RWPE2 (cell line): ENCODE measurements around the gene LEMD3.

Source experiments
- ATAC-seq: fragments of 200-7000 bp; cut with Tn5 transposase; 3 replicates; pipeline ENCODE4 v1.9.1; 2021; ENCODE audit warnings: low read depth
- DNase-seq: peaks from one replicate; pipeline ENCODE4 v3.0.0-alpha.2; 2020; ENCODE audit warnings: low spot score
- H3K27ac ChIP-seq: fragments of 450-650 bp; 2 replicates; pipeline ENCODE4 v1.5.1; 2017; ENCODE audit warnings: mild to moderate bottlenecking; ENCODE audit not compliant: poor library complexity, severe bottlenecking
- H3K27me3 ChIP-seq: fragments of 250-450 bp; sonication (Bioruptor Pico); 2 replicates; pipeline ENCODE4 v1.5.1; 2021; ENCODE audit warnings: mild to moderate bottlenecking, moderate library complexity; ENCODE audit not compliant: insufficient read depth, poor library complexity, severe bottlenecking
- H3K36me3 ChIP-seq: fragments of 250-450 bp; sonication (Bioruptor Pico); 2 replicates; pipeline ENCODE4 v1.5.1; 2020; ENCODE audit warnings: low read depth, mild to moderate bottlenecking, moderate library complexity
- H3K4me1 ChIP-seq: fragments of 250-450 bp; sonication (Bioruptor Pico); 2 replicates; pipeline ENCODE4 v1.5.1; 2021; ENCODE audit warnings: mild to moderate bottlenecking, moderate library complexity; ENCODE audit not compliant: insufficient read depth, poor library complexity, severe bottlenecking
- H3K4me3 ChIP-seq: fragments of 250-450 bp; sonication (Bioruptor Pico); 2 replicates; pipeline ENCODE4 v1.5.1; 2021; ENCODE audit warnings: mild to moderate bottlenecking, moderate library complexity; ENCODE audit not compliant: severe bottlenecking
- H3K9me3 ChIP-seq: fragments of 250-450 bp; sonication (Bioruptor Pico); 2 replicates; pipeline ENCODE4 v1.5.1; 2021; ENCODE audit warnings: mild to moderate bottlenecking, moderate library complexity; ENCODE audit not compliant: severe bottlenecking
- TF ChIP-seq, protein P1 (sequence below): fragments of 450-650 bp; IDR thresholded peaks from one replicate; pipeline ENCODE4 v1.5.1; 2017; ENCODE audit warnings: mild to moderate bottlenecking, moderate library complexity; ENCODE audit not compliant: poor library complexity, severe bottlenecking

LEMD3 gene

DNA sequence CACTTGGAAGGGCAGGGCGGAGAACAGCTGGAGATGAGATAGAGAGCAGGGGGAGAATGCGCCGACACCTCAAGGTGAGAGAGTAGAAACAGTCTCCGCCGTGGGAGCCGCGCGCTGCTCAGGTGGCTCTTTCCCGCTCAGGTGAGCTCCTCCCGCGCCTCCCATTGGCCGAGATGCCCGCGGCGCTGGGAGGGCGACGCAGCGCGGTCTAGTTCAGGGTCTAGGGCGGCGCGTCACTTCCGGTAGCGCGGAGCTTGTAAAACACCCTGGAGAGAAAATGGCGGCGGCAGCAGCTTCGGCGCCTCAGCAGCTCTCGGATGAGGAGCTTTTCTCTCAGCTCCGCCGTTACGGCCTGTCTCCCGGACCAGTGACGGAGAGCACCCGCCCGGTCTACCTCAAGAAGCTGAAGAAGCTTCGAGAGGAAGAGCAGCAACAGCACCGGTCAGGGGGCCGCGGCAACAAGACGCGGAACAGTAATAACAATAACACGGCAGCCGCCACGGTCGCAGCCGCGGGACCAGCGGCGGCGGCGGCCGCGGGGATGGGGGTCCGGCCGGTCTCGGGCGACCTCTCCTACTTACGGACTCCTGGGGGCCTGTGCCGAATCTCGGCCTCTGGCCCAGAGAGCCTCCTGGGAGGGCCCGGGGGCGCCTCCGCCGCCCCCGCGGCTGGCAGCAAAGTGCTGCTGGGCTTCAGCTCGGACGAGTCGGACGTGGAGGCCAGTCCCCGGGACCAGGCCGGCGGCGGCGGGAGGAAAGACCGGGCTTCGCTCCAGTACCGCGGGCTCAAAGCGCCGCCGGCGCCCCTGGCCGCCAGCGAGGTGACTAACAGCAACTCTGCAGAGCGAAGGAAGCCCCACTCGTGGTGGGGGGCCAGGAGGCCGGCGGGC, at the start of gene LEMD3:
Gene LEMD3, plus strand, starts transcription at position 264 of the 889 bp plus-strand sequence. Its CDS starts 14 bp downstream, at position 278.
- Histone ChIP-seq H3K4me1 (peaks cover 23% of the 10 kb centered on the region), H3K36me3 (peaks cover 27% of the 10 kb centered on the region), H3K9me3 (no peaks in the 10 kb centered on the region), H3K27ac (peak within 1 kb of the TSS; percentile 56), H3K27me3 (no peaks in the 10 kb centered on the region), H3K4me3 (peak within 1 kb of the TSS; percentile 70)
- TF ChIP-seq, protein P1, sequence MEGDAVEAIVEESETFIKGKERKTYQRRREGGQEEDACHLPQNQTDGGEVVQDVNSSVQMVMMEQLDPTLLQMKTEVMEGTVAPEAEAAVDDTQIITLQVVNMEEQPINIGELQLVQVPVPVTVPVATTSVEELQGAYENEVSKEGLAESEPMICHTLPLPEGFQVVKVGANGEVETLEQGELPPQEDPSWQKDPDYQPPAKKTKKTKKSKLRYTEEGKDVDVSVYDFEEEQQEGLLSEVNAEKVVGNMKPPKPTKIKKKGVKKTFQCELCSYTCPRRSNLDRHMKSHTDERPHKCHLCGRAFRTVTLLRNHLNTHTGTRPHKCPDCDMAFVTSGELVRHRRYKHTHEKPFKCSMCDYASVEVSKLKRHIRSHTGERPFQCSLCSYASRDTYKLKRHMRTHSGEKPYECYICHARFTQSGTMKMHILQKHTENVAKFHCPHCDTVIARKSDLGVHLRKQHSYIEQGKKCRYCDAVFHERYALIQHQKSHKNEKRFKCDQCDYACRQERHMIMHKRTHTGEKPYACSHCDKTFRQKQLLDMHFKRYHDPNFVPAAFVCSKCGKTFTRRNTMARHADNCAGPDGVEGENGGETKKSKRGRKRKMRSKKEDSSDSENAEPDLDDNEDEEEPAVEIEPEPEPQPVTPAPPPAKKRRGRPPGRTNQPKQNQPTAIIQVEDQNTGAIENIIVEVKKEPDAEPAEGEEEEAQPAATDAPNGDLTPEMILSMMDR: no peak
- ATAC-seq: peak; percentile 89
- peak; percentile 94 for DNase-seq

DNA sequence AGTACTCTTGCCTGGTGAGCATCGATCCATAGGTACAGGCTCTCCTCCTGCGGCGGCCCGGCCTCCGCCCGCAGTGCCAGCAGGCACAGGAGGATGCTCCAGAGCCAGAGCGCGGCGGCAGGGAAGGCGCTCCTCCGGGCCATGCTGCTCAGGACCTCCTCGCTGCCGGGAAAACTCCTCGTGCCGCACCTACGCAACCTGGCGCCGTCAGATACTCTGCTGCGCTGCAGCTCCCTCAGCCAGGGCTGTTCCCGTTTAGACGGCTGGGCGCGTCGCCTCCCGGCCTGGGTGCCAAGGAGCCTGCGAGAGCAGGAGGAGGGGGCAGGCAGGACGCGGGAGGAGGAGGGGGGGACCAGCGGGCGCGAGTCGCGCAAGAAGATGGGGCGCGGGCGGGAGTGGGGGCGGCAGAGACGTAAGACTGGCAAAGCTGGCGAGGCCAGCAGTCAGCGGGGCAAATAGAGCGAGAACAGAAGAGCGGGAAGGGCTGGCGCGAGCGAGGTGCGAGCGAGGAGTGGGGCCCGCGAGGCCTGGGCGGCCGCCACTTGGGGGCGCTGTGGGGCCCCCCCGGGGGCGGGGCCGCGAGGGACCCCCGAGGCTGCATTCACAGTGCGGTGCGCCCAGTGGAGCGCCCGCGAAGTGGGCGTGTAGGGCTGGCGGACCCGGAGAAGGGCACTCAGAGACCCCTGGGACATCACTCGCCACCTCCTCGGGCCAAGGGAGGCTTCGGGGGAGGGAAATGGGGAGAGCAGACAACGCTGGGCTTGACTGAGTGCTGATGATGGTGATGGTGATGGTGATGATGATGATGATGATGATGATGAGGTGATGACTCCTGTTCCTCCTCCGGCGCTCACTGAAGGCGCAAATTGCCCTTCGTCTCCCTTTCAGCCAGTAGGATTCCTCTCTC, 48.1 kb upstream of the LEMD3 start, which contains the start of gene WIF1:
Gene WIF1, minus strand, starts transcription at position 257 of the 907 bp plus-strand sequence. Its CDS starts 114 bp downstream, at position 143.
- no peaks in the 10 kb centered on the region for H3K9me3 ChIP-seq
- peak; percentile 86 for ATAC-seq
- H3K36me3 ChIP-seq: no peaks in the 10 kb centered on the region
- TF ChIP-seq, protein P1: peak; percentile 58
- H3K27ac ChIP-seq: no peak within 1 kb of the TSS
- DNase-seq: peak; percentile 49
- peak within 1 kb of the TSS; percentile 19 for H3K4me3 ChIP-seq
- H3K4me1 ChIP-seq: no peaks in the 10 kb centered on the region
- peaks cover 56% of the 10 kb centered on the region for H3K27me3 ChIP-seq

DNA sequence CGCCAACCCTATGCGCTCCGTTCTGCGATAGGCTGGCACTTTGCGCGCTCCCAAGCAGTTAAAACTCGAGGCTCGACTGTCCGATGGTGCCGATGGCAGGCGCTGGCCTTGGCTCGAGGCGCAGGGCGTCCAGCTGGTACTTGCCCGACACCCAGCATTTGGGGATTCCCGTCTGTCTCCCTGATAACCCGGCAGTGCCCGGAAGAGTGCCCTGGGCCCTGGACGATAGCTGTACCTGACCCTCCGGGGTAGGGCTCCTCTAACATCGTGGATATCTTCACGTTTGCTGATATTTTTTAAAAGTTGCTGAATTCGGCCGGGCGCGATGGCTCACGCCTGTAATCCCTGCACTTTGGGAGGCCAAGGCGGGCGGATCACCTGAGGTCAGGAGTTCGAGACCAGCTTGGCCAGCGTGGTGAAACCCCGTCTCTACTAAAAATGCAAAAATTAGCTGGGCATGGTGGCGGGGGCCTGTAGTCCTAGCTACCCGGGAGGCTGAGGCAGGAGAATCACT, 47.4 kb upstream of the LEMD3 start:
- no peaks in the 10 kb centered on the region for H3K4me1 ChIP-seq
- no peak overlapping the region for H3K27ac ChIP-seq
- H3K27me3 ChIP-seq: peaks cover 56% of the 10 kb centered on the region
- ATAC-seq (no peak), DNase-seq (no peak)
- no peaks in the 10 kb centered on the region for H3K9me3 ChIP-seq
- TF ChIP-seq, protein P1: no peak
- H3K4me3 ChIP-seq: no peak overlapping the region
- H3K36me3 ChIP-seq: no peaks in the 10 kb centered on the region

DNA sequence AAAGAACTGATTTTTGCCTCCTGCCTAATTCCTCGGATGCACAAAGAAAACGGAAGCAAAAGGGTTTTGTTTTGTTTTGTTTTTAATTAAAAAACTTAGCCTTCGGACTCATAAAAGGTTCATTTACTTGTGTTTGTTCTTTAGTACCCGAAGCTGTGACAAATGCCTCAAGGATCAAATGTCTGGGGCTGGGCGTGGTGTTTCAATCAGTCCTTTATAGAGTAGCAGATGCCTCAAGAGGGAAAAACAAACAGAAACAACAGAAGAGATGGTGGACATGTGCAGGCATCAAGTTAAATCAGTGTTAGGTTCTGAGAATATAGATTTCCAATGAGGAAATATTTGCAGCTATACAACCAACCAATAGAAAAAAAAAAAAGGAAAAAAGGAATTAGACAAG, 46.7 kb upstream of the LEMD3 start:
- DNase-seq (no peak), ATAC-seq (no peak)
- H3K27me3 ChIP-seq: peaks cover 56% of the 10 kb centered on the region

More for the DNA sequence above, 46.7 kb upstream of the LEMD3 start:
- TF ChIP-seq, protein P1: no peak
- no peaks in the 10 kb centered on the region for H3K4me1 ChIP-seq
- no peak overlapping the region for H3K27ac ChIP-seq
- no peaks in the 10 kb centered on the region for H3K9me3 ChIP-seq
- H3K36me3 ChIP-seq: no peaks in the 10 kb centered on the region
- H3K4me3 ChIP-seq: no peak overlapping the region
